Purkinje cell (primary cell): ENCODE data around the gene MAGI3. TPM values are rescaled to one million over a fixed set of nuclear protein-coding genes. Genes with fewer than 3 reads are reported as not detected.

Experiments used
- polyA plus RNA-seq: library from polyadenylated mRNA; unstranded; fragments of >200 nt; fragmentation: Nextera tagmentation; gene quantifications from 2 replicates; pipeline ENCODE4 v1.2.1, GENCODE V29; 2014

Gene MAGI3
- polyA plus RNA-seq: 2.4 and 4.0 TPM in 2 replicates

GRCh38 chr1:113389953-113390834, at the start of gene MAGI3:
MAGI3 (plus strand) TSS chr1:113390515; CDS start chr1:113391034, 519 bp downstream.

